HL-60 (cell line): Measurements from ENCODE around the gene ZNF185.

ENCODE experiments used
- DNase-seq, 2 experiments: peaks; one replicate each; pipeline ENCODE4 v3.0.0-alpha.2; 2010 to 2020; ENCODE audit warnings: low read depth in 1 of 2, low spot score in 1 of 2
- H3K27ac ChIP-seq: fragments of 250-450 bp; sonication (Bioruptor Pico); replicated peaks from 2 replicates; pipeline ENCODE4 v1.5.1; 2020; ENCODE audit warnings: mild to moderate bottlenecking, moderate library complexity
- H3K27me3 ChIP-seq: fragments of 250-450 bp; sonication (Bioruptor Pico); 2 replicates; pipeline ENCODE4 v1.5.1; 2021; ENCODE audit warnings: mild to moderate bottlenecking, moderate library complexity; ENCODE audit not compliant: insufficient read depth, poor library complexity, severe bottlenecking
- H3K4me3 ChIP-seq: replicated peaks from 2 replicates; pipeline ENCODE4 v1.5.1; 2011; ENCODE audit warnings: mild to moderate bottlenecking, control low read depth, low read length; ENCODE audit not compliant: insufficient read depth
- GABPA ChIP-seq: IDR thresholded peaks from 2 replicates; pipeline ENCODE4 v1.6.1; 2012; ENCODE audit warnings: low read depth
- POLR2AphosphoS5 ChIP-seq: IDR thresholded peaks from 2 replicates; pipeline ENCODE4 v1.6.1; 2012; ENCODE audit warnings: low read depth
- SPI1 ChIP-seq: IDR thresholded peaks from 2 replicates; pipeline ENCODE4 v1.6.1; 2012; ENCODE audit warnings: low read depth, mild to moderate bottlenecking, borderline replicate concordance
- TF ChIP-seq, protein P1 (sequence below): IDR thresholded peaks from 2 replicates; pipeline ENCODE4 v1.6.1; 2012; ENCODE audit warnings: low read depth; ENCODE audit not compliant: insufficient replicate concordance
- TF ChIP-seq, protein P2 (sequence below): IDR thresholded peaks from one replicate; pipeline ENCODE4 v1.5.1; 2011; ENCODE audit warnings: low read length, control low read depth, inconsistent platforms; ENCODE audit not compliant: insufficient read depth

ZNF185 gene

DNA sequence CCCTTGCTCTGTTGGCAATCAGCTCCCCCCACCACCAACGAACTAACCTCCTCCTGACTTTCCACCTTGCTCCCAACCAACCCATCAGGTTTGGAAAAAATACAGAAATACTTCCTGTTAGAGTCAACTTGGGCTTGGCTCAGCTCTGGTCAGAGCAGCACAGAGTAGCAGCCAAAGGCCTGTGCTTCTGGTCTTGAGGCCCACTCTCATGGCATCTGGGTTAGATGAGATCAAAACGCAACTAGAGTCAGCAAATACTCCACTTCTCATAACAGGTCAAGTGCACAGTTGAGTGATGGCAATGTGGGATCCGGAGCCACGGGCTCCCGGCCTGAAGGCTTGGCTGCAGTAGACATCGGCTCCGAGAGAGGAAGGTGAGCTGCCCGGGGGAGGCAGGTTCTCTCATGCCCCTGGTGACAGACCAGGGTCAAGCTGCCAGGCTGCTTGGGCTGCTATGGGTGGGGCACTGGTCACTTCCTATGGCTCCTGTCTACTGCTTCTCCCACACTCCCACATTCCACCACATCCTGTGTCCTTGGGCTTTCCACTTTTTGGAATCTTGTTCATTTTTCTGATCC, 34.8 kb downstream of the ZNF185 start:
- Histone ChIP-seq H3K27me3 (no peaks in the 10 kb centered on the region), H3K4me3 (no peak overlapping the region), H3K27ac (no peak overlapping the region)
- no peak for DNase-seq
- TF ChIP-seq, protein P1, sequence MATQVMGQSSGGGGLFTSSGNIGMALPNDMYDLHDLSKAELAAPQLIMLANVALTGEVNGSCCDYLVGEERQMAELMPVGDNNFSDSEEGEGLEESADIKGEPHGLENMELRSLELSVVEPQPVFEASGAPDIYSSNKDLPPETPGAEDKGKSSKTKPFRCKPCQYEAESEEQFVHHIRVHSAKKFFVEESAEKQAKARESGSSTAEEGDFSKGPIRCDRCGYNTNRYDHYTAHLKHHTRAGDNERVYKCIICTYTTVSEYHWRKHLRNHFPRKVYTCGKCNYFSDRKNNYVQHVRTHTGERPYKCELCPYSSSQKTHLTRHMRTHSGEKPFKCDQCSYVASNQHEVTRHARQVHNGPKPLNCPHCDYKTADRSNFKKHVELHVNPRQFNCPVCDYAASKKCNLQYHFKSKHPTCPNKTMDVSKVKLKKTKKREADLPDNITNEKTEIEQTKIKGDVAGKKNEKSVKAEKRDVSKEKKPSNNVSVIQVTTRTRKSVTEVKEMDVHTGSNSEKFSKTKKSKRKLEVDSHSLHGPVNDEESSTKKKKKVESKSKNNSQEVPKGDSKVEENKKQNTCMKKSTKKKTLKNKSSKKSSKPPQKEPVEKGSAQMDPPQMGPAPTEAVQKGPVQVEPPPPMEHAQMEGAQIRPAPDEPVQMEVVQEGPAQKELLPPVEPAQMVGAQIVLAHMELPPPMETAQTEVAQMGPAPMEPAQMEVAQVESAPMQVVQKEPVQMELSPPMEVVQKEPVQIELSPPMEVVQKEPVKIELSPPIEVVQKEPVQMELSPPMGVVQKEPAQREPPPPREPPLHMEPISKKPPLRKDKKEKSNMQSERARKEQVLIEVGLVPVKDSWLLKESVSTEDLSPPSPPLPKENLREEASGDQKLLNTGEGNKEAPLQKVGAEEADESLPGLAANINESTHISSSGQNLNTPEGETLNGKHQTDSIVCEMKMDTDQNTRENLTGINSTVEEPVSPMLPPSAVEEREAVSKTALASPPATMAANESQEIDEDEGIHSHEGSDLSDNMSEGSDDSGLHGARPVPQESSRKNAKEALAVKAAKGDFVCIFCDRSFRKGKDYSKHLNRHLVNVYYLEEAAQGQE: no peak
- TF ChIP-seq POLR2AphosphoS5: no peak
- no peak for TF ChIP-seq GABPA
- TF ChIP-seq, protein P2, sequence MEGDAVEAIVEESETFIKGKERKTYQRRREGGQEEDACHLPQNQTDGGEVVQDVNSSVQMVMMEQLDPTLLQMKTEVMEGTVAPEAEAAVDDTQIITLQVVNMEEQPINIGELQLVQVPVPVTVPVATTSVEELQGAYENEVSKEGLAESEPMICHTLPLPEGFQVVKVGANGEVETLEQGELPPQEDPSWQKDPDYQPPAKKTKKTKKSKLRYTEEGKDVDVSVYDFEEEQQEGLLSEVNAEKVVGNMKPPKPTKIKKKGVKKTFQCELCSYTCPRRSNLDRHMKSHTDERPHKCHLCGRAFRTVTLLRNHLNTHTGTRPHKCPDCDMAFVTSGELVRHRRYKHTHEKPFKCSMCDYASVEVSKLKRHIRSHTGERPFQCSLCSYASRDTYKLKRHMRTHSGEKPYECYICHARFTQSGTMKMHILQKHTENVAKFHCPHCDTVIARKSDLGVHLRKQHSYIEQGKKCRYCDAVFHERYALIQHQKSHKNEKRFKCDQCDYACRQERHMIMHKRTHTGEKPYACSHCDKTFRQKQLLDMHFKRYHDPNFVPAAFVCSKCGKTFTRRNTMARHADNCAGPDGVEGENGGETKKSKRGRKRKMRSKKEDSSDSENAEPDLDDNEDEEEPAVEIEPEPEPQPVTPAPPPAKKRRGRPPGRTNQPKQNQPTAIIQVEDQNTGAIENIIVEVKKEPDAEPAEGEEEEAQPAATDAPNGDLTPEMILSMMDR: no peak
- no peak for TF ChIP-seq SPI1

DNA sequence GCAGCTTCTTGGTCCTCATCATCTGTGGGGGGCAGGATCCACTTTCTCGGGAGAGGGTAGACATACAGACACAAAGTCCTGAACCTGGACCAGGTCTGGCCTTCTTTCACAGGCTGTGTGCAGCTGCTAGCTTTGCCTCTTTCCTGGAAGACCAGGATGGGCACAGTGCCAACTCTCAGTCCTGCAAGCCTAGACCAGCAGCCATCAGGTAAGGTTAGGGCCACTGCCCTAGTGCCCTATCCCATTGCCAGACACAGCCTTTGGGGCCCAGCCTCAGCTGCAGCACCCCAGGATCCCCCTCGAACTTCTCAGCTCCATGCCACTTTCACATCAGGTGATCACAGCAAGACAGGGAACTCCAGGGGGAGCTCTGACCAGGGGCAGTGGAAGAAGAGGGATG, 38.4 kb downstream of the ZNF185 start:
- Histone ChIP-seq H3K27ac (no peak overlapping the region), H3K4me3 (no peak overlapping the region), H3K27me3 (no peaks in the 10 kb centered on the region)
- DNase-seq: no peak
- TF ChIP-seq POLR2AphosphoS5: no peak
- TF ChIP-seq, protein P2: no peak
- no peak for TF ChIP-seq SPI1

DNA sequence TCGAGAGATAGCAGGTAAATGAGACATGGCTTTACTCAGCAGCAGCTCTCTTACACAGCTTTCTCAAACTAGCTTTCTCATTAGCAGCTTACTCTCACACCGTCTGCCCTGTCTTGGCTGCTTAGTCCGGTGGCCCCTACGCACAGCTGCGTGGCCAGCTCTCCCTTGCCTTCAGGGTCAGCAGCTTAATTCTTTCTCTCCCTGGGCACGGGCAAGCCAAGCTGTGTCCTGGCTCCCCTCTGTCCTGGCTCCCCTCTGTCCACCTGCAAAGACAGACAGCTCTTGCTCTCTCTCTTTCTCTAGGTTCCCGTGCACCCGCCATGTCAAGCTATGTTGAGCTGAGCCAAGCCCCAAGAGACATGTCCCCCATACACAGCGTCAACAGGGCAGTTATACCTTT, 39.4 kb downstream of the ZNF185 start:
- Histone ChIP-seq H3K27ac (no peak overlapping the region), H3K27me3 (no peaks in the 10 kb centered on the region), H3K4me3 (no peak overlapping the region)
- no peak for TF ChIP-seq SPI1
- TF ChIP-seq GABPA: no peak
- TF ChIP-seq, protein P2: no peak
- TF ChIP-seq, protein P1: no peak
- no peak for TF ChIP-seq POLR2AphosphoS5
- DNase-seq: no peak
